Measurements from ENCODE around the gene GPBP1. TPM values are rescaled to one million over a fixed set of nuclear protein-coding genes. Genes with fewer than 3 reads are reported as not detected.

The GPBP1 gene
- total and polyA plus RNA-seq, 2 of the 4 experiments (the other 2 are of a cell fraction) = 24.3 to 29.2 TPM

DNA sequence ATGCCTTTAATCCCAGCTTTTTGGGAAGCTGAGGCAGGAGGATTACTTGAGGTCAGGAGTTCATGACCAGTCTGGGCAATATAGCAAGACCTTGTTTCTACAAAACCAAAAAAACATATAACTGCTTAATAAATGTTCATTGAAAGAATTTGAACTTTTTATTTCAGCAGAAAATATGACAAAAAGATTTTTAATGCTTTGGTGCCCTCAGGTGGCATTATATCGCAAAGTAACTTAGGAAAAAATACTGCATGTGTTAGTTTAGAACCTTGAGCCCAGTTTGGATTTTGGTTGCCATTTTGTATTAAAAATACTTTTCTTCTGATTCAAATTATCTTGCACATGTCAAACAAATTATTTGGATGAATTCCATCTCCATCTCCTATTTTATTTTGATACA, 103.2 kb downstream of the GPBP1 start:
- H2BK15ac ChIP-seq (ENCODE audit: low read depth, low read length) = no peak overlapping the region
- H2BK20ac ChIP-seq (ENCODE audit: low read depth, low read length) = no peak overlapping the region
- in situ Hi-C loops (cut with MboI; ENCODE audit: low sequenced_read_pairs) = loop anchor here (25.0 kb wide), 1 partner anchor 885 kb away; no protein-coding TSS in a partner anchor
- DNase-seq (peak; percentile 40), ATAC-seq (ENCODE audit: low read depth) (peak; percentile 66)
- H3K23ac ChIP-seq (ENCODE audit: low read depth, low read length) = no peak overlapping the region
- H3K4ac ChIP-seq (ENCODE audit: low read depth, low read length) = no peak overlapping the region
- no TSS peak for BruUV-seq (replicated peaks)
- no peaks in the 10 kb centered on the region for H3K27me3 ChIP-seq (ENCODE audit: control insufficient read depth, insufficient read depth, low read length)
- no peak overlapping the region for H2AFZ ChIP-seq (replicated peaks; ENCODE audit: low read length, poor library complexity)
- no peaks in the 10 kb centered on the region for H4K20me1 ChIP-seq (ENCODE audit: insufficient read depth, low read length)
- H3K79me1 ChIP-seq (ENCODE audit: low read depth in 1 of 2, low read length in 2 of 2) = no peaks in the 10 kb centered on the region
- H3K9me1 ChIP-seq (ENCODE audit: insufficient read depth, low read length) = no peaks in the 10 kb centered on the region
- no peak overlapping the region for H4K5ac ChIP-seq (ENCODE audit: low read depth, low read length)
- no peak overlapping the region for H2AK9ac ChIP-seq (replicated peaks; ENCODE audit: low read depth, low read length, poor library complexity)
- no peak overlapping the region for H4K91ac ChIP-seq (ENCODE audit: insufficient read depth, low read depth, low read length)
- H3K14ac ChIP-seq (replicated peaks; ENCODE audit: low read depth, low read length) = no peak overlapping the region
- H2AK5ac ChIP-seq (ENCODE audit: low read depth, low read length) = no peak overlapping the region
- H2BK5ac ChIP-seq (ENCODE audit: low read depth, low read length, poor library complexity, severe bottlenecking) = no peak overlapping the region
- H3K4me1 ChIP-seq (ENCODE audit: control insufficient read depth, insufficient read depth, low read length) = no peaks in the 10 kb centered on the region
- no peak overlapping the region for H3K18ac ChIP-seq (ENCODE audit: low read depth, low read length)
- no peak overlapping the region for H2BK120ac ChIP-seq (ENCODE audit: low read depth, low read length)
- WGBS, 2 experiments (ENCODE audit: extremely low coverage in 2 of 2, insufficient read length in 1 of 2) = no CpG with 5 or more reads among the region's 1 CpG
- no peak overlapping the region for H4K8ac ChIP-seq (ENCODE audit: low read depth in 2 of 2, low read length in 2 of 2)
- dilution Hi-C loops (cut with HindIII; ENCODE audit: low sequenced_read_pairs, unreplicated experiment) = no loop called here
- H3K9ac ChIP-seq (ENCODE audit: low read depth, low read length) = no peak overlapping the region
- H3K4me3 ChIP-seq (ENCODE audit: insufficient read depth, low read depth, low read length) = no peak overlapping the region
- H3K36me3 ChIP-seq (ENCODE audit: control insufficient read depth, insufficient read depth, low read length) = no peaks in the 10 kb centered on the region
- TF ChIP-seq, protein P1, sequence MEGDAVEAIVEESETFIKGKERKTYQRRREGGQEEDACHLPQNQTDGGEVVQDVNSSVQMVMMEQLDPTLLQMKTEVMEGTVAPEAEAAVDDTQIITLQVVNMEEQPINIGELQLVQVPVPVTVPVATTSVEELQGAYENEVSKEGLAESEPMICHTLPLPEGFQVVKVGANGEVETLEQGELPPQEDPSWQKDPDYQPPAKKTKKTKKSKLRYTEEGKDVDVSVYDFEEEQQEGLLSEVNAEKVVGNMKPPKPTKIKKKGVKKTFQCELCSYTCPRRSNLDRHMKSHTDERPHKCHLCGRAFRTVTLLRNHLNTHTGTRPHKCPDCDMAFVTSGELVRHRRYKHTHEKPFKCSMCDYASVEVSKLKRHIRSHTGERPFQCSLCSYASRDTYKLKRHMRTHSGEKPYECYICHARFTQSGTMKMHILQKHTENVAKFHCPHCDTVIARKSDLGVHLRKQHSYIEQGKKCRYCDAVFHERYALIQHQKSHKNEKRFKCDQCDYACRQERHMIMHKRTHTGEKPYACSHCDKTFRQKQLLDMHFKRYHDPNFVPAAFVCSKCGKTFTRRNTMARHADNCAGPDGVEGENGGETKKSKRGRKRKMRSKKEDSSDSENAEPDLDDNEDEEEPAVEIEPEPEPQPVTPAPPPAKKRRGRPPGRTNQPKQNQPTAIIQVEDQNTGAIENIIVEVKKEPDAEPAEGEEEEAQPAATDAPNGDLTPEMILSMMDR (conservative IDR thresholded peaks at IDR 0.05; ENCODE audit: low read depth, low read length) = peak; percentile 55
- TF ChIP-seq NFE2L2 (IDR thresholded peaks at IDR 0.05; ENCODE audit: low read depth, low read length) = no peak
- TF ChIP-seq FOS (IDR thresholded peaks at IDR 0.05; ENCODE audit: low read depth, low read length) = no peak
- TF ChIP-seq SMC3 (IDR thresholded peaks at IDR 0.05; ENCODE audit: low read depth, low read length) = peak; percentile 51
- TF ChIP-seq BHLHE40 (IDR thresholded peaks at IDR 0.05; ENCODE audit: low read depth, low read length) = no peak
- no peak for TF ChIP-seq RFX5 (IDR thresholded peaks at IDR 0.05; ENCODE audit: low read depth, low read length)
- no peak for TF ChIP-seq MAZ (IDR thresholded peaks at IDR 0.05; ENCODE audit: borderline replicate concordance, low read depth, low read length)
- peak; percentile 57 for TF ChIP-seq RAD21 (IDR thresholded peaks at IDR 0.05; ENCODE audit: low read length)
- TF ChIP-seq RCOR1 (IDR thresholded peaks at IDR 0.05; ENCODE audit: insufficient replicate concordance, low read length) = no peak
- intact Hi-C loops (cut with micrococcal nuclease) = loop anchor here (1.0 to 2.0 kb wide), 2 partner anchors 376 to 1007 kb away; no protein-coding TSS in a partner anchor
- ChIA-PET POLR2A (ENCODE audit: unreplicated experiment) (no interaction called here), CTCF (interaction anchor here (0.6 kb wide), 1 partner anchor 401 kb away, joined by 3 read pairs; no protein-coding TSS in a partner anchor)
- H3K56ac ChIP-seq (ENCODE audit: extremely low read depth, insufficient read depth, low read length) = no peak overlapping the region
- H3K9me3 ChIP-seq (ENCODE audit: control insufficient read depth, insufficient read depth, low read length) = peaks cover 2% of the 10 kb centered on the region; the same call in 1 of the 2 replicates
- H3K27ac ChIP-seq (ENCODE audit: insufficient read depth, low read length) = no peak overlapping the region
- H3K4me2 ChIP-seq (ENCODE audit: low read depth, low read length) = no peak overlapping the region
